ENCODE data around the gene TOMM34. TPM values are rescaled to one million over a fixed set of nuclear protein-coding genes. Genes with fewer than 3 reads are reported as not detected.

The TOMM34 gene
- total RNA-seq, 1 experiment from 2014 or later = 30.6 TPM

- H3K4me3 ChIP-seq (ENCODE audit: low read depth in 2 of 2, low read length in 2 of 2) = no peak overlapping the region
- ChIA-PET POLR2A (no interaction called here), CTCF (no interaction called here)
- no TSS peak for BruUV-seq (replicated peaks)
- TF ChIP-seq, protein P1, sequence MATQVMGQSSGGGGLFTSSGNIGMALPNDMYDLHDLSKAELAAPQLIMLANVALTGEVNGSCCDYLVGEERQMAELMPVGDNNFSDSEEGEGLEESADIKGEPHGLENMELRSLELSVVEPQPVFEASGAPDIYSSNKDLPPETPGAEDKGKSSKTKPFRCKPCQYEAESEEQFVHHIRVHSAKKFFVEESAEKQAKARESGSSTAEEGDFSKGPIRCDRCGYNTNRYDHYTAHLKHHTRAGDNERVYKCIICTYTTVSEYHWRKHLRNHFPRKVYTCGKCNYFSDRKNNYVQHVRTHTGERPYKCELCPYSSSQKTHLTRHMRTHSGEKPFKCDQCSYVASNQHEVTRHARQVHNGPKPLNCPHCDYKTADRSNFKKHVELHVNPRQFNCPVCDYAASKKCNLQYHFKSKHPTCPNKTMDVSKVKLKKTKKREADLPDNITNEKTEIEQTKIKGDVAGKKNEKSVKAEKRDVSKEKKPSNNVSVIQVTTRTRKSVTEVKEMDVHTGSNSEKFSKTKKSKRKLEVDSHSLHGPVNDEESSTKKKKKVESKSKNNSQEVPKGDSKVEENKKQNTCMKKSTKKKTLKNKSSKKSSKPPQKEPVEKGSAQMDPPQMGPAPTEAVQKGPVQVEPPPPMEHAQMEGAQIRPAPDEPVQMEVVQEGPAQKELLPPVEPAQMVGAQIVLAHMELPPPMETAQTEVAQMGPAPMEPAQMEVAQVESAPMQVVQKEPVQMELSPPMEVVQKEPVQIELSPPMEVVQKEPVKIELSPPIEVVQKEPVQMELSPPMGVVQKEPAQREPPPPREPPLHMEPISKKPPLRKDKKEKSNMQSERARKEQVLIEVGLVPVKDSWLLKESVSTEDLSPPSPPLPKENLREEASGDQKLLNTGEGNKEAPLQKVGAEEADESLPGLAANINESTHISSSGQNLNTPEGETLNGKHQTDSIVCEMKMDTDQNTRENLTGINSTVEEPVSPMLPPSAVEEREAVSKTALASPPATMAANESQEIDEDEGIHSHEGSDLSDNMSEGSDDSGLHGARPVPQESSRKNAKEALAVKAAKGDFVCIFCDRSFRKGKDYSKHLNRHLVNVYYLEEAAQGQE (IDR thresholded peaks at IDR 0.05; ENCODE audit: insufficient read depth in 1 of 2, low read depth in 2 of 2, low read length in 1 of 2) = no peak
- no peak for TF ChIP-seq TCF7L2 (IDR thresholded peaks at IDR 0.05; ENCODE audit: low read depth, low read length)
- no peak for TF ChIP-seq POLR2AphosphoS5 (IDR thresholded peaks at IDR 0.05; ENCODE audit: low read depth, low read length)
- peaks cover 6% of the 10 kb centered on the region; the same call in 1 of the 2 replicates for H3K36me3 ChIP-seq (ENCODE audit: control insufficient read depth, insufficient read depth, low read length)
- no peaks in the 10 kb centered on the region for H3K4me1 ChIP-seq (ENCODE audit: control insufficient read depth, insufficient read depth, low read length)
- intact Hi-C loops (cut with micrococcal nuclease; ENCODE audit: unreplicated experiment) (no loop called here), in situ Hi-C loops (cut with HindIII; ENCODE audit: low pct_unique_long_range_greater_than_20kb, low sequenced_read_pairs) (no loop called here)
- no peak overlapping the region for H3K27ac ChIP-seq (ENCODE audit: low read length)
- H3K27me3 ChIP-seq (ENCODE audit: control insufficient read depth, insufficient read depth, low read length) = no peaks in the 10 kb centered on the region
- no peaks in the 10 kb centered on the region for H3K9me3 ChIP-seq (ENCODE audit: control insufficient read depth, insufficient read depth, low read depth, low read length)
- ATAC-seq (no peak), DNase-seq (ENCODE audit: low read depth, low spot score) (no peak)
These were observed 45.3 kb downstream of the TOMM34 start for GRCh38 chr20:44914924-44915323.

DNA sequence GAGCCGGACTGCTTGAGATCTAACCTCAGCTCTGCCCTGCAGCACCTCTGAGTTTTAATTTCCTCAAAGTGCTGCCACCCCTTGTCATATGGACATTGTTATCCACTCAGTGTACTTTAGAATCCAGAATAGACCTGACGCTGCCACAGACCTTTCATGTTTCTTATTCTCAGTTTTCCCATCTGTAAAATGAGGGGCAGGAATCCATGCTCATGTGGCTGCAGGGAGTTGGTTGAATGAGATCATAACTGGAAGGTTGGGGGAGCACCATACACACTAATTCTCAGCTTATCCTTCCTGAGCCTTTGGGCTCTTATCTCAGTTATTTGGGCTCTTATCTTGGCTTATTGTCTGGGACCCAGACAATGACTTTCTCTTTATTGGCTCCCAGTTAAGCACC is 48.0 kb downstream of the TOMM34 start:
- H3K36me3 ChIP-seq (ENCODE audit: control insufficient read depth, insufficient read depth, low read length) = peaks cover 6% of the 10 kb centered on the region; the same call in 1 of the 2 replicates
- no peaks in the 10 kb centered on the region for H3K27me3 ChIP-seq (ENCODE audit: control insufficient read depth, insufficient read depth, low read length)
- DNase-seq (ENCODE audit: low read depth, low spot score) (no peak), ATAC-seq (no peak)
- no TSS peak for BruUV-seq (replicated peaks)
- intact Hi-C loops (cut with micrococcal nuclease; ENCODE audit: unreplicated experiment) = no loop called here
- CTCF ChIA-PET = no interaction called here
- H3K27ac ChIP-seq (ENCODE audit: low read length) = 0 out of 2 replicates have a peak overlapping the region, but pooled peaks have one; percentile 13
- no peak overlapping the region for H3K4me3 ChIP-seq (ENCODE audit: low read depth in 2 of 2, low read length in 2 of 2)
- no peaks in the 10 kb centered on the region for H3K9me3 ChIP-seq (ENCODE audit: control insufficient read depth, insufficient read depth, low read depth, low read length)
- in situ Hi-C loops (cut with HindIII; ENCODE audit: low pct_unique_long_range_greater_than_20kb, low sequenced_read_pairs) = no loop called here
- TF ChIP-seq CTCF (IDR thresholded peaks at IDR 0.05) (no peak), POLR2AphosphoS5 (IDR thresholded peaks at IDR 0.05; ENCODE audit: low read depth, low read length) (no peak), TCF7L2 (IDR thresholded peaks at IDR 0.05; ENCODE audit: low read depth, low read length) (no peak), SIN3A (IDR thresholded peaks at IDR 0.05; ENCODE audit: borderline replicate concordance, insufficient read depth, low read depth, low read length) (no peak)
- TF ChIP-seq, protein P1 (IDR thresholded peaks at IDR 0.05; ENCODE audit: insufficient read depth in 1 of 2, low read depth in 2 of 2, low read length in 1 of 2) = no peak
- H3K4me1 ChIP-seq (ENCODE audit: control insufficient read depth, insufficient read depth, low read length) = peaks cover 6% of the 10 kb centered on the region; the same call in 1 of the 2 replicates
- POLR2A ChIA-PET = no interaction called here

Measured in Panc1 (cell line).